Germinal center (tissue), 1 donor: ENCODE results near the gene APLP1.
"Not testable (repeated sequence)": the region's sequence is repeated elsewhere in the genome, so short reads cannot be mapped to it uniquely, and the experiment has no call there.

Source experiments
- DNase-seq: peaks from one replicate; pipeline ENCODE4 v3.0.0; 2012; ENCODE audit warnings: mixed read lengths, low spot score

The APLP1 gene

DNA sequence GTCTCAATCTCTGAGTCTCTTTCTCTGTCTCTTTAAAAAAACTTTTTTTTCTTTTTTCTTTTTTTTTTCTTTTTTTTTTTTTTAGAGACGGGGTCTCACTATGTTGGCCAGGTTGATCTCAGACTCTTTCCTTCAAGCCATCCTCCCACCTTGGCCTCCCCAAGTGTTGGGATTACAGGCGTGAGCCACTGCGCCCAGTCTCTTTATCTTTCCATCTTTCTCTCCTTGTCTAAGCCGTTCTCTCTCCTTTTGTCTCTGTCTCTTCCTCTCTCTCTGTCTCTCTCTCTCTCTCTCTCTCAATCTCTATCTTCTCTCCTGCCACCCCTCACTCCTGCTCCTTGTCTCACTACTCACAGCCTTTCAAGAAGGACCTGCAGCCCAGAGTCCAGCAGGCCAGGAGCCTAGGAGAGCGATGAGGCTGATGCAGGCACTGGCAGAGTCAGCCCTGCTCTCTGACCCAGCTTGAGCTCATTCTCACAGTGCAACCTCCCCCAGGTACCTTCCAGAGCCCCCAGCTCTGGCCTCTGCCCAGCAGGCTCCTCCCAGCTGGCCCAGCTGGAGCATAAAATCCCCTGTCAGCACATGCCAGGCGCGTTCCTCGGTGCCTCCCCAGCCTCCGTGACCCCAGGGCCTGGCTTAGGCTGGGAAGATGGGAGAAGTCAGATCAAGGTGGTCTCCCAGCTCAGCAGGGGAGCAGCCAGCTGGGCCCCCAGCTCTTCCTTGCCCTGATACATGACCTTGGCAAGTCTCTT, 16.2 kb upstream of the APLP1 start, which contains the start of gene NPHS1:
Gene NPHS1, minus strand, starts transcription at position 476 of the 752 bp plus-strand sequence. CDS start 667 bp downstream, outside the sequence.
- DNase-seq, result no peak

DNA sequence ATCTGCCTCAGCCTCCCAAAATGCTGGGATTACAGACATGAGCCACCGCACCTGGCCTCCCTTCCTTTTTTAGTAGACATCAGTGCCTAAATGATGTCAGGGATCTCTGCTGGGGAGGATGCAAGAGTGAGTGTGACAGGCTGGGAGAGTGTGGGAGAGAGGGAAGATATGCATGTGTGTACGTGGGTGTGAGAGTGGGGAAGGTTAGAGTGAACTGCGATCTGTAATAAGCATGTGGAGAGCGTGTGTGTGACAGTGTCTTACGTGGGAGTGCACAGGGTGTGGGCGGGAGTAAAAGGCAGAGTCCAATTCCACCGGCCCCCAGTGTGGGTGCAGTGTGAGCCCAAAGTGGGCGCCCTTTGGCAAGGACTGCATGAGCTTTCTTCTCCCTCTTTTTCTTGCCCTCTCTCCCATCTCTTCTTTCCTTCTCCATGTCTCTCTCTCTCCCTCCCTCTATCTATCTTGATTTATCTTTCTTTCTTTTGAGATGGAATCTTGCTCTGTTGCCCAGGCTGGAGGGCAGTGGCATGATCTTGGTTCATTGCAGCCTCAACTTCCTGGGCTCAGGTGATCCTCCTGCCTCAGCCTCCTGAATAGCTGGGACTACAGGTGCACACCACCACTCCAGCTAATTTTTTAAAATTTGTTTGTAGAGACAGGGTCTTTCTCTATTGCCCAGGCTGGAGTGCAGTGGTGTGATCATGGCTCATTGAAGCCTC, 15.2 kb upstream of the APLP1 start:
- DNase-seq, result no peak

DNA sequence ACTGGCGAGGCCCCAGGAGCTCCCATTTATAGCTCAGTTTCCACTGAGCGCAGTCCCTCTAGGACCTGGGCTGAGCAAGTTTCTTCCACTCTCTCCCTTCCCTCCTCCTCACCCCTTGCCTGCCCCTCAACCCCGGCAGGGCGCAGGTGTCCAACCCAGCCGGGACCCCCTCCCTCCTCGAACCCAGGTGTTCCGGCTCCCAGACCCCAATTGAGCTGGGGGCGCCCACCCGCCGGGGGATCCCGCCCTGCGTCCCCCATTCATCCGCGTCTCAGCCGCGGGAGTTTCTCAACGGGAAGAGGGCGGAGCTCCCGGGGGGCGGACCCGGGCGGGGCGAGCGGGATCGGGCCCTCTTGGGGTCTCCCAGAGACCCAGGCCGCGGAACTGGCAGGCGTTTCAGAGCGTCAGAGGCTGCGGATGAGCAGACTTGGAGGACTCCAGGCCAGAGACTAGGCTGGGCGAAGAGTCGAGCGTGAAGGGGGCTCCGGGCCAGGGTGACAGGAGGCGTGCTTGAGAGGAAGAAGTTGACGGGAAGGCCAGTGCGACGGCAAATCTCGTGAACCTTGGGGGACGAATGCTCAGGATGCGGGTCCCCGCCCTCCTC, 11.7 kb upstream of the APLP1 start, which contains the start of gene KIRREL2:
Gene KIRREL2, plus strand, starts transcription at position 366 of the 604 bp plus-strand sequence. Its CDS starts 209 bp downstream, at position 575.
- peak; percentile 33 for DNase-seq

DNA sequence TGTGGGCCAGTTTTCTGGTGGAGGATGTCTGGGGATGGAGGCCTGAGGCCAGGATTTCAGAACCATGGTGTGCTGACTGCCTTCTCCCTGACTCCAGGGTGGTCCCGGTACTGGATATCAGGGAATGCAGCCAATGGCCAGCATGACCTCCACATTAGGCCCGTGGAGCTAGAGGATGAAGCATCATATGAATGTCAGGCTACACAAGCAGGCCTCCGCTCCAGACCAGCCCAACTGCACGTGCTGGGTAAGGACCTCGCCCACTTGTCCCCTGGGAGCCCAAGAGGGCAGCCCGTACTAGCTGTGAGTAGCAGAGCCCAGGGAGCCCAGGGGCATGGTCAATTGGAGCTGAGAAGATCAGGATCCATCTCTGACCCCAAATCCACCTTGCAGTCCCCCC, 10.1 kb upstream of the APLP1 start:
- DNase-seq, result no peak

DNA sequence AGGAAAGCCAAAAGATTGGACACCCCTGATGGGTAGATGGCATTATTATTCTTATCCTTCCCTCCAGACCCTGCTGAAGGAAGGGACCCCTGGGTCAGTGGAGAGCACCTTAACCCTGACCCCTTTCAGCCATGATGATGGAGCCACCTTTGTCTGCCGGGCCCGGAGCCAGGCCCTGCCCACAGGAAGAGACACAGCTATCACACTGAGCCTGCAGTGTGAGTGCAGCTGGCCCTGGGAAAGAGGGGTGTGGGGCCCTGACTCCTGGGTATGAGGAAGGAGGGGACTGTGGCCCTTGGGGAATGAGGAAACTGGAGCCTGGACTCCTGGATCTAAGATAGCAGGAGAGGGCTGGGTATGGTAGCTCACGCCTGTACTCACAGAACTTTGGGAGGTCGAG, 9.0 kb upstream of the APLP1 start:
- no peak for DNase-seq

DNA sequence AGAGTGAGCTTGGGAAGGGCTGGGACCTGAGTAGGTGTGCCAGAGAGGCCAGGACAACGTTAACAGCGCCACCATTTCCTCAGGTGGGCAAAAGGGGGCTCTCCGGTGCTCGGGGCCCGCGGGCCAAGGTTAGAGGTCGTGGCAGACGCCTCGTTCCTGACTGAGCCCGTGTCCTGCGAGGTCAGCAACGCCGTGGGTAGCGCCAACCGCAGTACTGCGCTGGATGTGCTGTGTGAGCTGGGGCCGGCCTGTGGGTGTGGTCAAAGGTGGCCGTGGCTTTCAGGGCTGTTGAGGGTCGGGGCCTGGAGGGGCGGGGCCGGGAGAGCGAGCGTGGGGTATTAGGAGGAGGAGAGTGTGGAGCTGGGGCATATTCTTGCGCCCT, 7.9 kb upstream of the APLP1 start:
- DNase-seq, result no peak

DNA sequence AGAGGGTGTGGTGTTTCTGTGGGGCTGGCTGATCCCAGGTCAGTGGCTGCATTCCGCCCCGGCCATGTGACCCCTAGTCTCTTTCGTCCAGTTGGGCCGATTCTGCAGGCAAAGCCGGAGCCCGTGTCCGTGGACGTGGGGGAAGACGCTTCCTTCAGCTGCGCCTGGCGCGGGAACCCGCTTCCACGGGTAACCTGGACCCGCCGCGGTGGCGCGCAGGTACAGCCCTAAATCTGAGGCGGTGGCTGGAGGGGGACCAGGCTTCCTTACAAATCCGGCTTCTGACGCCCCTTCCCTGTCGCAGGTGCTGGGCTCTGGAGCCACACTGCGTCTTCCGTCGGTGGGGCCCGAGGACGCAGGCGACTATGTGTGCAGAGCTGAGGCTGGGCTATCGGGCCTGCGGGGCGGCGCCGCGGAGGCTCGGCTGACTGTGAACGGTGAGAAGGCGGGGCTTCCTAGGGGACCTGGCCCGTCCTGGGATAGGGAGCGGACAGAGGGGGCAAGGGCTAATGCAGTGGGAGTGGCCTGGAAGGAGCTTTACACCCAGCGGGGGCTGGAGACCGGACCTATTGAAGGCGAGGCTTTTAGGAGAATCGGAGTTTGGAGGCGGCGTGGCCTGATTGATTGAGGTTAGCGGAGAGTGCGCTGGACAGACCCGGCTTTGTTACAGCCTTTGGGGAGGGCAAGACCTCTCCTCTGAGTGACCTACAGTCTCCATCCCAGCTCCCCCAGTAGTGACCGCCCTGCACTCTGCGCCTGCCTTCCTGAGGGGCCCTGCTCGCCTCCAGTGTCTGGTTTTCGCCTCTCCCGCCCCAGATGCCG, 7.3 kb upstream of the APLP1 start:
- DNase-seq, result no peak

DNA sequence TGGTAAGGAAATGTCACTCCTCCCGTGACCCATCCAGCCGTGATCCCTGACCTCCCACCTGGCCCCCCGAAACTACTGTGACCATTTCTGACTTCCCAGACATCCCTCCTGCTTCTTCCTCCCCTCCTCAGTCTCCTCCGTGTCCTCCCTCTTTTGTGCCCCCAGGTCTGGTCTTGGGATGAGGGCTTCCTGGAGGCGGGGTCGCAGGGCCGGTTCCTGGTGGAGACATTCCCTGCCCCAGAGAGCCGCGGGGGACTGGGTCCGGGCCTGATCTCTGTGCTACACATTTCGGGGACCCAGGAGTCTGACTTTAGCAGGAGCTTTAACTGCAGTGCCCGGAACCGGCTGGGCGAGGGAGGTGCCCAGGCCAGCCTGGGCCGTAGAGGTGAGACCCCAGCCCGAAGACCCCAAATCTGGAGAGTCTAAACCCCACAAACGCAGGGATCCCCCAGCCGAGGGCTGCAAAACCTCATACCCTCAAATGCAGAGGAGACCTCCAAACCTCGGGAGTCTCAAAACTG, 6.7 kb upstream of the APLP1 start:
- no peak for DNase-seq

DNA sequence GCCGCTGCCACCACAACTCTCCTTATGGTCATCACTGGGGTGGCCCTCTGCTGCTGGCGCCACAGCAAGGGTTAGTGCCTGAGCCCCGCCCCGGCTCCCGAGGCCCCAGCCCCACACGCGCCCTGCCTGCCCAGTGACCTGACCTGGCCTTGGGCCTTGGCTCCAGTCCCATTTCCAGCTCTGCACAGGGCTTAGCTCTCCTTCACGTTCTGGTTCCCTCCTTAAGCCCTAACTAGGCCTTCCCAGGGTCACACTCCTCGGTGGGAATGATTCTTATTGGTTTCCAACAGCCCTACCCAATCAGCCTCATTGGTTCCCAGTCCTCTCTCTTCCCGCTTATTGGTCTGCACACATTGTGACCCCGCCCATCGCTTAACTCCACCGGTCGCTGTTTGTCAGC, 5.8 kb upstream of the APLP1 start:
- DNase-seq, result no peak

DNA sequence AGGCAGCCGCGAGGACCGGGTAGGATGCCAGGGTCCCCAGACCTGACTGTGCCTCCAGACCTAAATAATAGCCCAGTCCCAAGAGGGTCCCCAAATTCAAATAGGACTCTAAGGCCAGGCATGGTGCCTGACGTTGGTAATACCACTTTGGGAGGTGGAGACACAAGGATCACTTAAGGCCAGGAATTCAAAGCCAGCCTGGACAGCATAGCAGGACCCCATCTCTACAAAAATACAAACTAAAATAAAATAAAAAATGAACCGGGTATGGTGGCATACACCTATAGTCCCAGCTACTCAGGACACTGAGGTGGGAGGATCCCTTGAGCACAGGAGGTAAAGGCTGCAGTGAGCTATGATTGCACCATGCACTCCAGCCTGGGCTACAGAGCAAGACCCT, 5.4 kb upstream of the APLP1 start:
- no peak for DNase-seq

DNA sequence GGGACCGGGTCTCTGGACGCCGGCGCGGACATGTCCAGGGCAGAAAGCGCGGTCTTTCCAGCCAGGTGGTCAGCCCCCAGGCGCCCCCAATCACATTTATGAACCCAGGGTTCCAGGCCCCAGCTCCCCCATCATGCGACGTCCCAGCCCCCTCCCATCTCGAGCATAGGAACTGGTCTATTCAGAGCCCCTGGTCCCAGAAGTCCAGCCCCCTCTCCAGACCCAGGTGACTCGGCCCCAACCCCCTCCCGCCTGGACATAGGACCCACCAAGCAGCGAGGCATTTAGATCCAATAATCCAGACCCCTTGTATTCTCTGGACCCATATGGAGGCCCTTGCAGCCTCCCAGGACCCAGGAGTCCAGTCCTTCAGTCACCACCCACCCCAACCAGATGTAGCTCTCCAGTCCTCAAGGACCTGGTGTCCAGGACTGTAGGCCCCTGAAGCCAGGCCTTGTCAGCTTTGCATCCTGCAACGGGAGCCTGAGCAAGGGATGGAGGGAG, 501 bp downstream of the APLP1 start:
- DNase-seq, result no peak

DNA sequence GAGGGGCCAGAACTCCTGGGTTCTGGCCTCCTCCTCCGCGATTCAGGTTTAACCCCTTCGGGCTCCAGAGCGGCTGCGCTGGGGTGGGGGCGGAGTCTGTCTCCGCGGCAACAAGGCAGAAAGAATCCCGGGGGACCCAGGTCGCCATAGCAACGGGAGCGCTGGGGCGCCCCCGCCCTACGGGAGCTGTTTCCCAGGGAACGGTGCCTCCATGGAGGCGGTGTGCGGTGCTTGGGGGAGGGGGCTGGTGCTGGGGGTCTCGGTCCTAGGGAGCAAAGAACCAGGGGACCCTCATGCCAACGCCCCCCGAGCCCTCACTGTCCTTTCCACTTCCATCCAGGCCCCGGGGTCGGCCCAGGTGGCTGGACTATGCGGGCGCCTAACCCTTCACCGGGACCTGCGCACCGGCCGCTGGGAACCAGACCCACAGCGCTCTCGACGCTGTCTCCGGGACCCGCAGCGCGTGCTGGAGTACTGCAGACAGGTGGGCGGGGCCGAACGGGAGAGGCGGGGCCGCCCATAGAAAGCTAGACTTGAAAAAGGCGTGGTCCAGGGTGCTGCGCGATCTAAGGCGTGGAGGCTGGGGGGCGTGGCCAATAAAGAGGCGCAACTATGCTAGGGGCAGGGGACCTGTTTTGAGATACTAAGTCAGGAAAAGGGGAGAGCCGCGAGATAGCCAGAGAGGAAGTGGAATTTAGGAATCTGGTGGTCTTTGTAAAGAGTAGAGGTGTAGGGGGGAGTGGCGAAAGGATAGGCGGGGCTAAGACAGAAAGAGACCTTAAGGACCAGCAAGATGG, 1.2 kb downstream of the APLP1 start:
- DNase-seq, result peak; percentile 81

DNA sequence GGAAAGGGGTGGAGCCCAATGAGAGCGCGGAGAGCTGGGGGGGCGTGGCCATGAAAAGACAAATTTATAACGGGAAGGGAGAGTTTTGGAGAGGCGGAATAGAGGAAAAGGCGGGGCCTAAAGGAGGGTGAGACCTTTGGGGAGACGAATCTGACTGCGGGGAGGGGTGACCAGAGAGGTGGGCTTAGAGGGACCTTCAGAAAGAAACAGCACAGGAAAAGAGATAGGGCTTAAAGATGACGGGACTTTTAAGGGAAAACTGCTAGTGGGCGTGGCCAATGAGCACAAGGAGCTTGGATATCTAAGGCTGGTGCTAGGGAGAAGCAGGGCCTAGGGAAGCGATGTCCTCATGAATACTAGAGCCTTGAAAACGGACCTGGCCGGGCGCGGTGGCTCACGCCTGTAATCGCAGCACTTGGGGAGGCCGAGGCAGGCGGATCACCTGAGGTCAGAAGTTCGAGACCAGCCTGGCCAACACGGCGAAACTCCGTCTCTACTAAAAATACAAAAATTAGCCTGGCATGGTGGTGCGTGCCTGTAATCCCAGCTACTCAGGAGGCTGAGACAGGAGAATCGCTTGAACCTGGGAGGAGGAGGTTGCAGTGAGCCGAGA, 1.9 kb downstream of the APLP1 start:
- DNase-seq, result not testable (repeated sequence)

DNA sequence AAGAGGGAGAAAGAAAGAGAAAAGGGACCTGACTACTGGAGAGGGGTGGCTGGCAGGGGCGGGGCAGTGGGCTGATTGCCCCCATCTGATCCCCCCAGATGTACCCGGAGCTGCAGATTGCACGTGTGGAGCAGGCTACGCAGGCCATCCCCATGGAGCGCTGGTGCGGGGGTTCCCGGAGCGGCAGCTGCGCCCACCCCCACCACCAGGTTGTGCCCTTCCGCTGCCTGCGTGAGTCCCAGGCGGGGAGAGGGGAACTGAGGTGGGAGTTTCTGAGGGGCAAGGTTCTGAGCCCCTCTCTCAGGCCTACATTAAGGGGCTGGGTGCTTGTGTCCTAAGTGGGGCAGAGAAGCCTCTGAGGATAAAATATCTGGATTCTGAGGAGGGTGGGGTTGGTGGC, 2.4 kb downstream of the APLP1 start:
- DNase-seq, result no peak

DNA sequence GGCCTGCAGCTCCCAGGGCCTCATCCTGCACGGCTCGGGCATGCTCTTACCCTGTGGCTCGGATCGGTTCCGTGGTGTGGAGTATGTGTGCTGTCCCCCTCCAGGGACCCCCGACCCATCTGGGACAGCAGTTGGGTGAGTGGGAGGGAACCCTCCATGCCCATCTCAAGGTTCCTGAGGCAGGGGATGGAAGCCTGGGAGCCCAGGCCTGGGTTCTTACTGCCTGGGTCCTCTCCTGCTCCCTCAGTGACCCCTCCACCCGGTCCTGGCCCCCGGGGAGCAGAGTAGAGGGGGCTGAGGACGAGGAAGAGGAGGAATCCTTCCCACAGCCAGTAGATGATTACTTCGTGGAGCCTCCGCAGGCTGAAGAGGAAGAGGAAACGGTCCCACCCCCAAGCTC, 3.2 kb downstream of the APLP1 start:
- DNase-seq, result no peak

DNA sequence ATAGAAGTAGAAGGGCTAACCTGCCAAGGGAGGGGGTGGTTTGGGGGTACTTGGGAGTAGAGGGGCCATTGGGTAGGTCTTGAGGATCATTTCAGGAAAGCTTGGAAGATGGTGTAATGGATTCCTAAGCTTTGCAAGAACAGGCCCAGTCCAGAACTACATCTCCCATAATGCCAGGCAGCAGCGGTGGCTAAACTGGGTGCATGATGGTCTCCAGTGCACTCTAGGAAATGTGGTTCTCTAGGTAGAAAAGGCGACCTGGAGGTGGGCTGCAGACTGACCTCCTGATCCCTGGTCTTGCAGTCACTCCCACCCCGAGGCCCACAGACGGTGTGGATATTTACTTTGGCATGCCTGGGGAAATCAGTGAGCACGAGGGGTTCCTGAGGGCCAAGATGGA, 3.8 kb downstream of the APLP1 start:
- no peak for DNase-seq

DNA sequence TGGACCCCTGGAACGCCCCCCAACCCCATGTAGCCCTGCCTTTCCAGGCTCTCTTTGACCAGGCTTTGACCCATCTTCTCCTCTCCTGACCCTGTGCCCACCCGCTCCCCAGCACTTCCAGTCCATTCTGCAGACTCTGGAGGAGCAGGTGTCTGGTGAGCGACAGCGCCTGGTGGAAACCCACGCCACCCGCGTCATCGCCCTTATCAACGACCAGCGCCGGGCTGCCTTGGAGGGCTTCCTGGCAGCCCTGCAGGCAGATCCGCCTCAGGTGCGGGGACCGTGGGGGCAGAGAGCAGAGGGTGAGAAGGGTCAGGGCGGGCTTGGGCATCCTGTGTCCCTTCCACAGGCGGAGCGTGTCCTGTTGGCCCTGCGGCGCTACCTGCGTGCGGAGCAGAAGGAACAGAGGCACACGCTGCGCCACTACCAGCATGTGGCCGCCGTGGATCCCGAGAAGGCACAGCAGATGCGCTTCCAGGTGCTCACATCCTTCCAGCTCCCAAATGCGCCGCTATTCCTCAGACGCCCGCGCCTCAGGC, 6.1 kb downstream of the APLP1 start:
- DNase-seq, result no peak

DNA sequence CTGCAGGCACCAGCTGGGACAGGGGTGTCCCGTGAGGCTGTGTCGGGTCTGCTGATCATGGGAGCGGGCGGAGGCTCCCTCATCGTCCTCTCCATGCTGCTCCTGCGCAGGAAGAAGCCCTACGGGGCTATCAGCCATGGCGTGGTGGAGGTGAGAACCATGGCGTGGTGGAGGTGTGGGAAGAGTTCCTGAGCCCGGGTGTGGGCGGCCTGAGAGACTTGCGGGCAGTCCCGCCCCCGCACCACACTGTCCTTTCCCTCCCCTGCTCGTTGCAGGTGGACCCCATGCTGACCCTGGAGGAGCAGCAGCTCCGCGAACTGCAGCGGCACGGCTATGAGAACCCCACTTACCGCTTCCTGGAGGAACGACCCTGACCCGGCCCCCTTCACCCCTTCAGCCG, 10.7 kb downstream of the APLP1 start:
- DNase-seq, result no peak

DNA sequence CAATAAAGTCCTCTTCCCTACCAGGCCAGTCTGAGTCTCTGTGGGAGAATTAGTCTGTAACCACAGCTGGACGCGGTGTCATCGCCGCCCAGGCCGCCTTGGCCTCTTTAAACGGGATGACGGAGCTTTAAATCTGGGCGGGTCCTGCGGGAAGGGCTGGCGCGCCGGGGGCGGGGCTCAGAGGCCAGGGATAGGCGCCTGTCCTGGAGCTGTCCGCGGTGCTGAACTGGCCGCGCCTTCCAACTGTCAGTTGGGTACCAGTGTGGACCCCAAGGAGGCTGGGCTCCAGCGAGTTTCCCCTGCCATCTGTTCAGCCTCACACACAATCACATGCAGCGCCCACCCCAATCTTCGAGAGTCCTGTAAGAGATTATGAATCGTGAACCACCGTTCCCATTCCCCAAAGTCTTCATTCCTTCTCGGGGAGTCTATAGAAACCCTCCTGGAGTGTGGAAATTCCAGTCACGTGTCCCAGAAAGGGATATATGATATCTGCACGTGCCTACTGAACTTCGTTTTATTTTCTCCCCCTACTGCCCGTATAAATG, 11.5 kb downstream of the APLP1 start:
- DNase-seq, result peak; percentile 72
